Rectal smooth muscle tissue (tissue), 1 donor: ENCODE measurements around the gene ARHGAP8.

Experiments used
- H3K27ac ChIP-seq: one replicate; pipeline ENCODE4 v1.7.0; 2013; ENCODE audit warnings: low read depth, low read length, inconsistent platforms
- H3K27me3 ChIP-seq: one replicate; pipeline ENCODE4 v1.7.0; 2013; ENCODE audit warnings: low read length; ENCODE audit not compliant: control insufficient read depth, insufficient read depth
- H3K36me3 ChIP-seq: one replicate; pipeline ENCODE4 v1.7.0; 2013; ENCODE audit warnings: low read length; ENCODE audit not compliant: control insufficient read depth, insufficient read depth
- H3K4me1 ChIP-seq: one replicate; pipeline ENCODE4 v1.7.0; 2013; ENCODE audit warnings: low read length; ENCODE audit not compliant: control insufficient read depth, insufficient read depth
- H3K4me3 ChIP-seq: one replicate; pipeline ENCODE4 v1.7.0; 2013; ENCODE audit warnings: low read length
- H3K9ac ChIP-seq: one replicate; pipeline ENCODE4 v1.7.0; 2013; ENCODE audit warnings: low read length

ARHGAP8 gene

DNA sequence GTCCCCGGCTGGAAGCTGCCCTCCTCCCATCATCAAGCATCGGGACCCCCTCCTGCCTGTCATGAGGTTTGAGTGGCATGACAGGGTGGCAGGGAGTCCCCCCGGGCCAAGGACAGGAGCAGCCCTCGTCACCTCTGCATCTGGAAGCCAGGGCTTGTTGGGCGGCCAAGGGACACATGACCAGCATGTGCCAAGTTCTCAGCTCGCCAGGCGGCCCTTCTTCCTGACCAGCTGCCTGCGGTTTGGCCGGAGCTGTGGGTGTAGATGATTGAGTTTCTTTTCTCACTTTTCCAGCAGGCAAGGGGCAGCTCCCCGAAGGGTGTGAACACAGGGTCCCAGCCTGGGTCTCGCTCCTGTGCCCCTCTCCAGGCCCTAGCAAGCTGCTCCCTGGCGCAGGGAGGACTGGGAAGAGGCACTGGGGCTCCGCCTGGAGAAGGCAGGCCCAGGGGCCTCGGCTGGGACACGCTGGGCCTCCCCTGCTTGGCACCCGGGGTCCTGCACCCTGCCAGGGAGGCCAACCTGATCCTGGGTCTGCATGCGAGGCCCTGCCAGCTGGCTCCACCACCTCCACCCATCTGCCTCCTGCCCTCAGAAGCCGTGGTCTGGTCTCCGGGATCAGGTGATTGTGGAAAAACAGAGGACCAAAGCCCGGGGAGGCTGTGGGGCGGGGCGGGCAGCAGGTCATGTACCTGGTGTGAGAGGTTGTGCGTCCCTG lies 13.4 kb downstream of the ARHGAP8 start:
- Histone ChIP-seq H3K9ac (no peak overlapping the region), H3K4me3 (no peak overlapping the region), H3K4me1 (no peaks in the 10 kb centered on the region), H3K27ac (no peak overlapping the region), H3K36me3 (no peaks in the 10 kb centered on the region), H3K27me3 (no peaks in the 10 kb centered on the region)

DNA sequence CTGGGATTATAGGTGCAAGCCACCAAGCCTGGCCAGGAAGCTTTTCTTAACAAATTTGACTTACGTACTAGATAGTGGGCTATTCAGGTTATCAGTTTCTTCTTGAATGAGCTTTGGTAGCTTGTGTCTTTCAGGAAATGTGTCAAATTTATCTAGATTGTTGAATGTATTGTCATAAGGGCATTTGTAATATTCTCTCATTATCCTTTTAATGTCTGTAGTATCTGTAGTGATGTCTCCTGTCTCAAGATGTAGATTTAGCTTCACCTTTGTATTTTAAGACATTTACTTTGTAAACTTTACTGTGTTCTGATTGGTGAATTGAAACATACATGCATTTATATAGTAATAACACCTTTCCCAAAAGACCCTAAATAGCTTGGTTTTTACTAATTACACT lies 20.7 kb downstream of the ARHGAP8 start:
- H3K4me3 ChIP-seq, result no peak overlapping the region
- H3K4me1 ChIP-seq, result no peaks in the 10 kb centered on the region
- H3K27ac ChIP-seq, result no peak overlapping the region
- no peaks in the 10 kb centered on the region for H3K27me3 ChIP-seq
- H3K36me3 ChIP-seq, result no peaks in the 10 kb centered on the region
- no peak overlapping the region for H3K9ac ChIP-seq

DNA sequence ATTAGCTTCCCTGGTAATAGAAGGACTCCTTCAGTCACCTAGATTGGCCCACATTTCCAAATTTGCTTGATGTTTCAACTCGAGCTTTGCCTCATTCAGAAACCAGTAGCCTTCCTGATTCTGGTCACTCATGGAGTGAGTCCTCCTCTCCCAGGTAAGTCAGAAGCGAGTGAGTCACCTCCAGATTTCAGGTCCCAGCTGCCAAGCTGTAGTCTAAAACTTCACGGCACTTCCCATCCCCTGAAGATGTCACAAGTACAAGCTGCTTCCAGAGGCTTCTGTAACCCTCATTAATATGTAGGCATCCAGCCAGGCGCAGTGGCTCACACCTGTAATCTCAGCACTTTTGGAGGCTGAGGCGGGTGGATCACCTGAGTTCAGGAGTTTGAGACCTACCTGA lies 23.5 kb downstream of the ARHGAP8 start:
- Histone ChIP-seq H3K27ac (no peak overlapping the region), H3K4me3 (no peak overlapping the region), H3K4me1 (no peaks in the 10 kb centered on the region), H3K27me3 (no peaks in the 10 kb centered on the region), H3K36me3 (no peaks in the 10 kb centered on the region), H3K9ac (no peak overlapping the region)

DNA sequence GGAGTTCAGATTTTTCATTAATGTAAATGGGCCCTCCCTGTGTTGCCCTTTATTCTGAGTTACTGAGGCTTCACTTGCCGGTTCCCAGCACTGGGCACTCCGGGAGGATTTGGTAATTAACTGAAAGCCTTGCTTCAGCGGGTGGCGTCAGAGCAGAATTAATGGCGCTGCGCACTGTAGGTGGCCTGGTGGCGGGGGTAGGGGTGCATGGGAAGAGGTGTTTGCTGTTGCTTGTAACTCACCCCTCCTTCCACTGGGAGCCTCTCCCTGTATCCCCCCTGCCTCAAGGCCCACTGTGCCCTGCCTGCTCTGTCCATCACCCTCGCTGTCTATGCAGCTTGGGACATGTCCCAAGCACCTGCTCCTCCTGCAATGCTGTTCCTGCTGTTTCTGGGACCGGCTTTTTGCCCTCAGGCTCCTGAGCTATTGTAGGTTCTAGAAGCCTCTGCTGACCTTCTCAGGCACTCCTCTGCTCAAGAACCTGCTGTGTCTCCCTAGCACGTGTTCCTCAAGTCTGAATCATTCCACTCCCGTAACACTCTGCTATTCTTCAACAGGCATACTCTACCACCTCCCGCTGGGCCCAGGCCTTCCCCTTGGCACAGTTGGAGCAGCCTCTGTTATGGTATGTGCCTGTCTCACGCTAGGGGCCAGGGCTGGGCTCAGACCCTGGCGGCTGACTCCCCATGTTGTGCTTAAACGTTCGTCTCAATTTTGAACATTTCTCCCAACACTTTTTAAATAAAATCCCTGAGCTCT lies 24.4 kb downstream of the ARHGAP8 start:
- no peaks in the 10 kb centered on the region for H3K27me3 ChIP-seq
- no peak overlapping the region for H3K27ac ChIP-seq
- H3K36me3 ChIP-seq, result no peaks in the 10 kb centered on the region
- H3K4me3 ChIP-seq, result no peak overlapping the region
- H3K9ac ChIP-seq, result no peak overlapping the region
- no peaks in the 10 kb centered on the region for H3K4me1 ChIP-seq

DNA sequence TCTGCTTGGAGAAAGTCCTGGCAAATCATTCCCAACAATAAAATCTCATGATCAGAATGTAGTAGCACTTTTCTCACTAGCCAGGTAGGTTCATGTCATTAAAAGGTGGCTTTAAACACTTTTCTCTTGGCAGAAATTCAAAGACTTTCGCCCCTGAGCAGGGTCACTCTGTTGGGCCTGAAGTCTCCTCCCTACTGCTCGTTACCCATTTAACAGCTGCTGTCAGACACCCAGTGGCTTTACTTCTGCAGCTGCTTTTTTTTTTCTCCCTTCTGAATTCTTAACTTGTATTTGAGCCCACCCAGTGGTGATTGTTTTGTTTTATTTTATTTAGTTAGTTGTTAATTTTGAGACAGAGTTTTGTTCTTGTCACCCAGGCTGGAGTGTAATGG lies 25.0 kb downstream of the ARHGAP8 start:
- no peak overlapping the region for H3K9ac ChIP-seq

DNA sequence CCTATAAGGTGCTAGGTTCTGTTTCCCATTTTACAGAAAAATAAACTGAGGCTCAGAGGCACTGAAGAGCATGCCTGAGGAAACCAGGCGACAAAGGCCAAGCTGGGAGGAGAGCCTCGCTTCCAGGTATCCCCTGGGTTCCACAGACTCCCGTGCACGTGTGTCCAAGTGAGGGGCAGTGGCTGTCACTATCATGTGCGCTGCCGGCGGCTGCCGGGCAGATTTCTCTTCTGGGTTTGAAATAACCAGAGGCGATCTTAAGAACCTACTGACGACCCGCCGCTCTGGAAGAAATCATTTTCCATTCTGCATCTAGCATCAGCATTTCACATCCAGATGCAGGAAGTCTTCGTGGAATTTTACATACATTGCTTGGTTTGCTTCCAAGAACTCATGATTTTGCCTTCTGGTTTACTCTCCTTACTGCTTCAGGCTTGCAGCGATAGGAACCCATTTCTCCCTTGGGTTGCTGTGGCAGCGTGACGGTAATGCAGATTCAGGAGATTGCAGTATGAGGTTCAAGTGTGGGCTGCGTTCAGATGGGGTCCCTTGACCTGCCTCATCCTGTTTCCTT lies 28.6 kb downstream of the ARHGAP8 start:
- Histone ChIP-seq H3K4me3 (no peak overlapping the region), H3K27ac (no peak overlapping the region), H3K27me3 (no peaks in the 10 kb centered on the region), H3K36me3 (no peaks in the 10 kb centered on the region), H3K9ac (no peak overlapping the region), H3K4me1 (no peaks in the 10 kb centered on the region)

More for the DNA sequence above, 25.0 kb downstream of the ARHGAP8 start:
- Histone ChIP-seq H3K27ac (no peak overlapping the region), H3K4me1 (no peaks in the 10 kb centered on the region), H3K4me3 (no peak overlapping the region), H3K36me3 (no peaks in the 10 kb centered on the region), H3K27me3 (no peaks in the 10 kb centered on the region)

DNA sequence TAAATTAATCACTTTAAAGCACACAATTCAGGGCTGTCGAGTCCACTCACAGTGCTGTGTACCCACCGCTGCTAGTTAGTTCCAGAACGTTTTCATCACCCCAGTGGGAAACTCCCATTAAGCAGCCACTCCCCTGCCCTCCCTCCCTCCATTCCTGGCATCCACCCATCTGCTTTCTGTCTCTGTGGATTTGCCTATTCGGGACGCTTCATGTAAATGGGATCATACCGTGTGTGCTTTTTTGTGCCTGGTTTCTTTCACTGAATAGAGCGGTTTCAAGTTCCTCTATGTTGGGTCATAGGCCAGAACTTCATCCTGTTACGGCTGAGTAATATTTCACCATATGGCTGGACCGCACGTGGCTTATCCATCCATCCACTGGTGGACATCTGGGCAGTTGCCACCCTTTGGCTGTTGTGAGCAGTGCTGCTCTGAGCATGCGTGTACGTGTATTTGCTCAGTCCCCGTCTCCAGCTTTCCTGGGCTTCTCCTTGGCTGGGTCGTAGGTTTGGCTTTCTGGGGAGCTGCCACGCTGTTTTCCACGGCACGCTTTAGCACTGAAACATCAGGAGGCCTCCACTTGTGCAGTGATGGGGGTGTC lies 30.1 kb downstream of the ARHGAP8 start:
- Histone ChIP-seq H3K4me1 (no peaks in the 10 kb centered on the region), H3K9ac (no peak overlapping the region), H3K27me3 (no peaks in the 10 kb centered on the region), H3K4me3 (no peak overlapping the region), H3K27ac (no peak overlapping the region), H3K36me3 (no peaks in the 10 kb centered on the region)

DNA sequence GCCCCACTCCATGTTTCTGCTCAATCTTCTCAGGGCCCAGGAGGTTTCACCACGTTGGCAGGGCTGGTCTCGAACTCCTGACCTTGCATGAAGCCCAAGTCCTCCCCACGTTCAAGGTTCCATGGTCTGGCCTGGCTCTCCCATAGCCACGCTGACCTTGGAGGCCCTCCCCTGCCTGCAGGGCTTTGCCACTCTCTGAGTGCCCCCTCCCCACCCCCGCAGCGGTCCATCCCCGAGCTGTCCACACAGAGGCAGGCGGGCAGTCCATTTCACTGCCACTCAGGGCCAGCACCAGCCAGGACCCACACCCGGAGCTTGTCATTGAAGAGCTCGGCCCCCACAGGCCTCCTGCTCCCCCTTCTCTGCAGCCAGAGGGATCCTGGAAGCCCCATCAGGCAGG lies 30.7 kb downstream of the ARHGAP8 start:
- no peak overlapping the region for H3K27ac ChIP-seq
- no peaks in the 10 kb centered on the region for H3K27me3 ChIP-seq

DNA sequence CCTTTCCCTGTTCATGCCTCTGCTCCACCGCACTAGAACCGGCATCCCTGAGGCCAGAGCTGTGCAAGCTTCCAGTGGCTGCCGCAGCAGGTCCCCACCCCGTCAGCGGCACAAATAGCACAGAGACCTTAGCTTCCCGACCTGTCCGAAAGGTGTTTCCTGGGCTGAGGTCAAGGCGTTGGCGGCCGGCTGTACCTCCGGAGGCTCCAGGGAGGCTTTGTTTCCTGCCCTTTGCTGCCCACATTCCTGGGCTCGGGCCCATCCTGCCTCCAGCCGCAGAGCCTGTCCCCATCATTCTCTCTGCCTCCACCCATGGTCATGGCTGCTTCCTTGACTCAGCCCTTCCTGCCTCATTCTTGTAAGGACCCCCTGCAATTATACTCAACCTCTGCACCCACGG lies 31.2 kb downstream of the ARHGAP8 start:
- H3K9ac ChIP-seq, result no peak overlapping the region
- no peak overlapping the region for H3K27ac ChIP-seq
- H3K4me1 ChIP-seq, result no peaks in the 10 kb centered on the region
- no peak overlapping the region for H3K4me3 ChIP-seq
- no peaks in the 10 kb centered on the region for H3K27me3 ChIP-seq
- H3K36me3 ChIP-seq, result no peaks in the 10 kb centered on the region

More for the DNA sequence above, 30.7 kb downstream of the ARHGAP8 start:
- no peak overlapping the region for H3K9ac ChIP-seq
- H3K4me1 ChIP-seq, result no peaks in the 10 kb centered on the region
- H3K4me3 ChIP-seq, result no peak overlapping the region
- no peaks in the 10 kb centered on the region for H3K36me3 ChIP-seq

DNA sequence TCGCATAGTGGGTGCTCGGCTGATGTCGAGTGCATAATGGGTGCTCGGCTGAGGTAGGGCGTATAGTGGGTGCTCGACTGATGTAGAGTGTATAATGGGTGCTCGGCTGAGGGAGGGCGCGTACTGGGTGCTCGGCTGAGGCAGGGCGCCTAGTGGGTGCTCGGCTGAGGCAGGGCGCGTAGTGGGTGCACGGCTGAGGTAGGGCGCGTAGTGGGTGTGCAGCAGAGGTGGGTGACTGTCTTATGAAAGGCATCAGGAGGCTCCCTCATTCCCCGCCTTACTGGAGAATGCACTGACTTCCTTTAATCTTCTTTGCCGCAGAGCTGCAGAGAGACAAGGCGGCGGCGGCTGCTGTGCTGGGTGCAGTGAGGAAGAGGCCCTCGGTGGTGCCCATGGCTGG lies 33.8 kb downstream of the ARHGAP8 start:
- H3K36me3 ChIP-seq, result no peaks in the 10 kb centered on the region
- no peak overlapping the region for H3K27ac ChIP-seq
- no peak overlapping the region for H3K4me3 ChIP-seq
- no peaks in the 10 kb centered on the region for H3K27me3 ChIP-seq
- no peaks in the 10 kb centered on the region for H3K4me1 ChIP-seq
- H3K9ac ChIP-seq, result no peak overlapping the region

DNA sequence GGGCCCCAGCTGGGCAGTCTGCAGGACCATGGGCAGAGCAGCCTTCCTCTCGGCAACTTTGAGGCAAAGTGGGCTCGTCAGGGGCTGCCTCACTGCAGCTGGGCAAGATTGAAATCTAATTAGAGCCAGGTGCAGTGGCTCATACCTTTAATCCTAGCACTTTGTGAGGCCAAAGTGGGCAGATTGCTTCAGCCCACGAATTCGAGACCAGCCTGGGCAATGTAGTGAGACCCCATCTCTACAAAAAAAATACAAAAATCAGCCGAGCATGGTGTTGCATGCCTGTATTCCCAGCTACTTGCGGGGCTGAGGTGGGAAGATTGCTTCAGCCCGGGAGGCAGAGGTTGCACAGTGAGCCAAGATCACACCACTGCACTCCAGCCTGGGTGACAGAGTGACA lies 34.2 kb downstream of the ARHGAP8 start:
- Histone ChIP-seq H3K4me1 (no peaks in the 10 kb centered on the region), H3K27ac (no peak overlapping the region), H3K4me3 (no peak overlapping the region), H3K36me3 (no peaks in the 10 kb centered on the region), H3K27me3 (no peaks in the 10 kb centered on the region), H3K9ac (no peak overlapping the region)

DNA sequence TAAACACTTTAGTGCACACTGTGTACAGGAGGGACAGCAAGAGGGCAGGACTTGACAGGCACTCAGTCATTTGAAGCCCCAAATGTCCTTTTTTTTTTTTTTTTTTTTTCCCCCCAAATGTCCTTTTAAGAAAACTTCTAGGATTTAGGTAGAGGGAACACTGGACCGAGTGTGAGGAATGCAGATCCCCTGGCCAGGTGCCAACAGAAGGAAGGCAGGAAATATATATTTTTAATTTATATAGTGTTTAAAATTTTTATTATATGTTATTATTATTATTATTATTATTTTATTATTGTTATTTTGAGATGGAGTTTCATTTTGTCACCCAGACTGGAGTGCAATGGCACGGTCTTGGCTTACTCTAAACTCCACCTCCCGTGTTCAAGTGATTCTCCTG lies 35.5 kb downstream of the ARHGAP8 start:
- no peaks in the 10 kb centered on the region for H3K36me3 ChIP-seq
- H3K9ac ChIP-seq, result no peak overlapping the region
- no peaks in the 10 kb centered on the region for H3K27me3 ChIP-seq
- no peaks in the 10 kb centered on the region for H3K4me1 ChIP-seq
- H3K4me3 ChIP-seq, result no peak overlapping the region
- no peak overlapping the region for H3K27ac ChIP-seq
